CD4-positive, alpha-beta T cell treated with Interleukin-2 at 100 ng/mL for 4 hours (primary cell): ENCODE data around the gene TMEM129.

Experiments used
- DNase-seq: peaks from one replicate; pipeline ENCODE4 v3.0.0-alpha.2; 2020; ENCODE audit warnings: low spot score

TMEM129 gene, protein sequence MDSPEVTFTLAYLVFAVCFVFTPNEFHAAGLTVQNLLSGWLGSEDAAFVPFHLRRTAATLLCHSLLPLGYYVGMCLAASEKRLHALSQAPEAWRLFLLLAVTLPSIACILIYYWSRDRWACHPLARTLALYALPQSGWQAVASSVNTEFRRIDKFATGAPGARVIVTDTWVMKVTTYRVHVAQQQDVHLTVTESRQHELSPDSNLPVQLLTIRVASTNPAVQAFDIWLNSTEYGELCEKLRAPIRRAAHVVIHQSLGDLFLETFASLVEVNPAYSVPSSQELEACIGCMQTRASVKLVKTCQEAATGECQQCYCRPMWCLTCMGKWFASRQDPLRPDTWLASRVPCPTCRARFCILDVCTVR

DNA sequence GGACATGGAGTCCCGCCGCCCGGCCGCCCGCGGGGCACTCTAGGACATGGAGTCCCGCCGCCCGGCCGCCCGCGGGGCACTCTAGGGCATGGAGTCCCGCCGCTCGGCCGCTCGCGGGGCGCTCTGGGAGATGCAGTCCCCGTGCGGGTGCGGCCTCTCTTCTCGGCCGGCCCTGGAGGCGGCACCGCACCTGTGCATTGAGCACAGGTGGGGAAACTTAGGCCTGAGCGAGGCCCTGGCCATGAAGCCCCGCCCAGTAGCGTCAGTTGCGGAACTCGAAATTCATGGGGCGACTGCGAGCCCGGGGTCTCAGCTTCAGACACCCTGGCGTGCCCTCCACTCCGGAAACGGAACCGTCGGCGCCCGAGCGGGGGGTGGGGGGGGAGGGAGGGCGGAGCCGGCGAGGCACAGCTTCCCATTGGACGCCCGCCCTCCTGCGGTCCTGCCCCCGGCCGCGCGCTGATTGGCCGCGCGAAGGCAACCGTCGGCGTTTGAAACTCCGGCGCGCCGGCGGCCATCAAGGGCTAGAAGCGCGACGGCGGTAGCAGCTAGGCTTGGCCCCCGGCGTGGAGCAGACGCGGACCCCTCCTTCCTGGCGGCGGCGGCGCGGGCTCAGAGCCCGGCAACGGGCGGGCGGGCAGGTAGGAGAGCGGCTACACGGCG lies at the start of gene TMEM129, which contains the start of gene TACC3:
TMEM129 (minus strand) TSS at position 321 of the 663 bp plus-strand sequence. CDS start 486 bp downstream, outside the sequence.
TACC3 (plus strand) TSS at position 519 of the 663 bp plus-strand sequence. CDS start 1,901 bp downstream, outside the sequence.
- peak; percentile 97 for DNase-seq

DNA sequence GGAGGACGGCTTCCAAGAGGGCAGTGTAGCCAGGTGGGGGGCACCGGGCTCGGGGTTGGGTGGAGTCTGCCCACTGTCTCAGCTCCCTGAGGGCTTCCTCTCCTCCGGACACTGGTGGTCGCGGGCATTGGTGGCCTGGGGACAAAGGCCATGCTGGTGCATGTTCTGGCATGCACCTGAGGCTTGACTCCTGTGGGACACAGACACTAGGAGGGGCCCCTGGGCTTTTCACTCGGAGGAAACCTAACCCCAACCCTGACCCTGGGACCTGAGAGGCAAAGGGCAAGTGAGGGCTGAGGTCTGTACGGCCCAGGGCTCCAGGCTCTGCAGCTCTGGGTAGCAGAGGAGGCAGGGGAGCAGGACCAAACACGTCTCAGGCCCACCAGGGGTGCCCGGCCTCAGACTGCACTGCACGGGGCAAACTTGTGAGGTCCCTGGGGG lies 49.7 kb upstream of the TMEM129 start:
- DNase-seq: no peak

DNA sequence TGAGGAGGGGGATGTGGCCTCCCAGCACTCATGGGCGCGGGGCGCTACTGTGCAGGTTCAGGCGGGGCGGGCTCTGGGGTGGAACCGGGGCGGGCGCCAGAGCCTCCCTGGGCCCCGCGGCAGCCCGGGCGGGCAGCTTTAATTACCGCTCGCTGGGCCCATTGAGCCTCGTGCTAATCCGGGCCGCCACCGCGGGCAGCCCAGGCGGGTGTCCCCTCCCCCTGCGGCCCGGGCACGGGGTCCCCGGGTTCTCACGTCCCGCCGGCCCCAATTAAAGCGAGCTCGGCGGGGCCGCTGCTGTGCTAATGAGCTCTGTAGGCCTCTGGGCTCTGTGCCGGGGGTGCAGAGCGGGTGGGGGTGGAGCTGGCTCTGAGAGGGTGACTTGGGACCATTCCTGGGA lies 49.1 kb upstream of the TMEM129 start:
- DNase-seq: no peak

DNA sequence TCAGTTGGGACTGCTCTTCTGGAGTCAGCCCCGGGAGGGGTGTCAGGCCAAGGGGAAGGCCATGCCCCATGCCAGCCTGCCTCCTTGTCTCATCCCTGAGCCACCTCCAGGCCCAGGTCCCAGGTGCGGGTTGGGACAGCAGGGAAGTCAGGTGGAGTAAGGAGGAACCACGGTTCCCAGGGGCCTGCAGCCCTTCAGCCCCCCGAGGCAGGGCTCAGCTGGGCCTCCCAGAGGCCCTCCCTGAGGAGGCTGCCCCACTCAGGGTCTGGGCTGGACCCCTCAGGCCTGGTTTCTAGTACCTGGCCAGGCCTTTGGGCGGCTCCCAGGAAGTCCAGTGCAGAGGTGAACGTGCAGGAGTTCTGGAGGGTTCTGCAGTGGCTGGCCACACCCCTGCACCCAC lies 48.6 kb upstream of the TMEM129 start:
- DNase-seq: no peak

DNA sequence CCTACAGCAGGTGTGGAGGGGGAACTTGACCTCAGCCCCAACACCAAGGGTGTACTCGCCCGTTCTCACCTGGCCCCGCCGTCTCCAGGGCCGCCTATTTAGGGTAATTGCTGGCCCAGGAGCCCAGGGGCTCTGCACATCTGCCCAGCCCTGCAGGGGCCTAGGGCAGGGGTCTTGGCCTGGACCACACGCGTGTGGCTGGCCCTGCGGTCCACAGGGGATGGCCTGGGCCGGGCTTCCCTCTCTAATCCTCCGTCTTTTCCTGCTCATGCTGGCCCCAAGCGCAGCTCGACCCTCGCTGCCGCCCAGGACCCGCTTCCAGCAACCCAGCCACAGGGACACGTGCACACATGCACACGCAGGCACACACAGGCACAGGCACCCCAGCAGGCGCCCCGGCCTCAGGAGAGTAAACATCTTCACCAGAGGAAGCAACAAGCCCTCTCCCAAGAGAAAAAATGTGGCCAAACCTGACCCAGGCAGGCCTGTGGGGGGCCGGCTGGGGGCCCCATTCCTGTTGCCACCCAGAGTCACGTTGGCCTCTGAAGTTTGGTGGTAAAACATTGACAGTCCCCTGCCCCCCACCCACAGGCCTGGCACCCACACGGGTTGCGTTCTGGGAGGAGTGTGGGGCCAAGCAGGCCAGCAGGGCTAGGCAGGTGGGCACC lies 47.4 kb upstream of the TMEM129 start:
- no peak for DNase-seq

DNA sequence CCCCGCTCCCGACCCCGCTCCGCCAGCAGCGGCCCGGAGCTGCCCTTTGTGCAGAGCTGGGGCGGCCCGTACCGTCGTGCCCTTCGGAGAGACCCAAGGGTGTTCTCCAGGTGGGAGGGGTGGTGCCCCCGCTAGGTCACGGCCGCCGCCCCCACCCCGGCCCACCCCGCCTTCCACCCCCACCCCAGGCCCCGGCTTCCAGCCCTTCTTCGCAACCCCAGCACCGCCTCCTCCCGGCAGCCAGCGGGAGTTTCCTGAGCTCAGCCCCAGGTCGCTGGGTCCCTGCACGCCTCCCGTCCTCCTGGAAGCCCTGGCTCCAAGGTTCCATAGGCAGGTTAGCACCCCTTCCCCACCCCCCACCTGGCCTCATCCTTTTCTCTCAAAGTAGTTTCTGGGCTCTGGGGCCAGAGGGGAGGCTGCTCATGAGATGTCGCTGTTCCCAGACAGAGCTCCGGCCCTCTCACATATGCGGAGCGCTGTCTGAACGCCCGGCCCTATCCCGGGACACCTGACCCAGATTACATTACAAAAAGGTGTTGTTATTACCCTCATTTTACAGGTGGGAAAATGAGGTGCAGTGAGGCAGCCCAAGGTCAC lies 46.7 kb upstream of the TMEM129 start:
- DNase-seq: no peak

DNA sequence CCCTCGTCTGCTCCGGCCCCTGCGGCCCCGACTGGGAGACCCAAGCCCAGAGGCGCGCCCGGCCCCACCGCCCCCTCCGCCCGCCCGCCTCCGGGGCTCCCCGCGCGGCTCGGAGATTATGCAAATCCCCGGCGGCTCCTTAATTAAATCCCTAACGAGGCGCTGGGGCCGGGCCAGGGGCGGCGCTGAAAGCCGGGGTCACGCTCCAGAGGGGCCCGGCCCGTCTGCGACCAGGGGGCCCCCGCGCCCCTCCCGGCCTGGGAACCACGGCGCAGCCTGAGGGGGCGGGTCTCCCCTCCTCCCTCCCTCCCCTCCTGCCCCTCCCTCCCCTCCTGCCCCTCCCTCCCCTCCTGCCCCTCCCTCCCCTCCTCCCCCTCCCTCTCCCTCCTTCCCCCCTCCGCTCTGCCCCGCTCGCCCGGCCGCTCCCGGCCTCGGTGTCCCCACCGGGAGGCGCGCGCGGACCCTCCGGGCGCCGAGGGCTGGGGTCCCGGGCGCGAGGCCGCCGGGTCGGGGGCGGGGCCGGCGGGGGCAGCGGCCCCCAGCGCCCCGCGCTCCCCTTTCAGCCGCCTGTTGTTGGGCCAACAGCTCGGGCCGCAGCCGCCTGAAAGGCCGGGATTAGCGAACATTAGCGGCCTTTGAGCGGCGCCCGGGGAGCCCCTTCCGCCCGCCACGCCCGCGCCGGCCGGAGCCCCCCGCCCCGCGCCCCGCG lies 46.1 kb upstream of the TMEM129 start:
- no peak for DNase-seq

DNA sequence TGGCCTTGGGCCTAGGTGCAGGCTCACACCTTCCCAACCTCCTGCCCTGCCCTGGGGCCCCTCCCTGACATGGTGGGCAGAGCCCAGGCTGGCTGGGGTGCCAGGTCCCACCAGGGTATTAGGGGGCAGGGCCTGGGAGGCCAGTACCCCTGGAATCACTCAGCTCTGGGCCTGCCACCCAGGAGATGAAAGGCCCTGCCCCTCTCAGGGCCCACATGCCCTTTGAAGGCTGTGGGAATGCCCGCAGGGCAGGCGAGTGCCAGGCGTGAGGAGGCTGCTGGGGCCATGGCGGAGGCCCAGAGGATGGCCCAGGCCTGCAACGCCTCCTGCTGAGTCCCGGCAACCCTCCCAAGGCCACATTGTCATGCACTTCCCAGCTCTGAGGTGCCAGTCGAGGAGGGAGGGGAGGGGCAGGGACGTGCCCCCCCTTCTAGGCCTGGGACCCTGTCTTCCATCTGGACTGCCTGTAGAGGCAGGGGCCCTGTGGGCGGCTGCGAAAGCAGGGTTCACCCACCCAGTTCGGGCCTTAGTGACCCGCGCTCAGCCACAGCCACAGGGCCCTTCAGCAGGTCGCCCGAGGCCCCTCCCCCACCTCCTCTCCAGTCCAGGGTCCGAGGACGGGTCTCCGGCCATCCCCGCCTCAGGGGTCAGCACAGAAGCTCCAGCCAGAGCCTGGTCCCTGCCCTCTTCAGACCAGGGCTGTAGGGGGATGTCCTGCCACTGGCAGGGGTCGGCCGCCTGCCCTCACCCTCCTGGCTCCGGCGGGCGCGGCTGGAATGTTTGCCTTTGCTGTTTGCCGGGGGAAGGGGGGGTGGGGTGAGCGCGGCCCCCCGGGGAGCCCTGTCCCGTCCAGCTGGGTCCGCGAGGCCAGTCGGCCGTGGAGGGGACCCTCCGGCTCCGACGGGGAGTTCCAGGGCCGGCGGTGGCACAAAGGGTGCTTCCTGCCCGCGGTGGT lies 45.3 kb upstream of the TMEM129 start:
- no peak for DNase-seq

DNA sequence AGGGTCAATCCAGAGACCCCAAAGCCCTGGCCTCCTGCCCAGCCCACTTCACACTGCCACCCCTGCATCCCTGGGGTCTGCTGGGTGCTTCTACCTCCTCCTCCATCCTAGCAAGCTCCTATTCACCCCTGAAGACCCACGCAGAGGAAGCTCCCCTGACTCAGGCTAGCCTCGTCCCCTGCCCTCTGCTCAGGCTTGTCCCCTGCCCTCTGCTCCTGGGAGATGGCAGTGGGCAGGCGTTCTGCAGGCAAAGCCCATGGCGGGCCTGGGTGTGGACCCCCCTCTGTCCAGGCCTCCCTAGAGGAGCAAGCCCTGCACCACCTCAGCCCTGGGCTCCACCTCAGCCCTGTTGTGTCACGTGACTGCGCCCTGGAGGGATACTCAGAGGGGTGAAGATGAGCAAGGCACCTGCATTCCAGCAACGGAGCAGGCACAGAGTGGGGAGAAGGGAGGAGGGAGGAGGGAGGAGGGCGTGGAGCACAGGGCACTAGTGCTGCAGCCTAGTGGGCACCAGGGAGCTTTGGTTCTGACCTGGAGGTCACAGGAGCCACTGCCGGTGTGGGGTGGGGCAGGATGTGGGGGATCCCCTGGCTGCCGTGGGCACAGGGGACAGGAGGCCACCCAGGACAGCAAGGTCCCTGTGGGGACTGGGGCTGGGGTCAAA lies 44.4 kb upstream of the TMEM129 start:
- DNase-seq: no peak

DNA sequence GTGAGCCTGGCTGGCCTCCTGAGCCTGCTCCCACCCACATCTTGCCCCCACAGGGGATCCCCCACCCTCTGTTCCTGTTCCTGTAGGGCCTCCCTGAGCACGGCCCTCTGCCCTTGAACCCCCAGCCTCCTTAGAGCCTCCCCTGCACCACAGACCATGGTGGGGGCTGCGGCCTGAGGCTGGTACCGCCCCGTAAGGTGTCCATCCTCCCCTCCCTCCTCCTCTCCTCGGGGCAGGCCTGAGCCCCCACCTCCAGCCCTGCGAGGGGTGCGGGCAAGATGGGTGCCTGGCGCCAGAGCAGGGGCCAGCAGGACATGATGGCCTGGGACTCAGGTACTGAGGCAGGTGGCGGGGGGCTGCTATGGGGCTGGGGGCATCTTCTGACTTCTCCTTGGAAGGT lies 43.5 kb upstream of the TMEM129 start:
- no peak for DNase-seq

DNA sequence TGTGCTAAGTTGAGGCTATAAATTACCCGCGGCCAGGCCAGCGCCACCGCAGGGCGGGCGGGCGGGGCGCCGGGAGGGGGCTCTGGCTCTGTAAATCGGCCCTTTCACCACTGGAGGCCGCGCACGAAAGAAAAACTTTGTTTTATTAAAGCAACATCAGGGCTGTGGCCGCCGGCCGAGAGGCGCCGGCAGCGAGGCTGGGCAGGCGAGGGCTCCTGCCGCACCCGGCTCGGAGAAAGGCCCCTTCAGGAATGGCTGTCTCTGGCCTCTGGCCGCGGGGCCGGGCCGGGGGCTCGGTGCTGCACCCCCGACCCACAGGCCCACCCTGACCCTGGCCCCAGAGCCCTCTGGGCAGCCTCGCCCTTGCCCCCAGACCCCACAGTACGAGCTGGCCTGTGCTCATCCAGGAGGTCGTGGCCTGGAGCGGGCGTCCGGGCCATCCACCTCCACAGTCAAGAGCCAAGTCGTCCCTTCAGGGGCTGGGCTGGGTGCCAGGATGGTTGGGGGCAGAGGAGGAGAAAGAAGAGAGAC lies 42.5 kb upstream of the TMEM129 start:
- DNase-seq: no peak

DNA sequence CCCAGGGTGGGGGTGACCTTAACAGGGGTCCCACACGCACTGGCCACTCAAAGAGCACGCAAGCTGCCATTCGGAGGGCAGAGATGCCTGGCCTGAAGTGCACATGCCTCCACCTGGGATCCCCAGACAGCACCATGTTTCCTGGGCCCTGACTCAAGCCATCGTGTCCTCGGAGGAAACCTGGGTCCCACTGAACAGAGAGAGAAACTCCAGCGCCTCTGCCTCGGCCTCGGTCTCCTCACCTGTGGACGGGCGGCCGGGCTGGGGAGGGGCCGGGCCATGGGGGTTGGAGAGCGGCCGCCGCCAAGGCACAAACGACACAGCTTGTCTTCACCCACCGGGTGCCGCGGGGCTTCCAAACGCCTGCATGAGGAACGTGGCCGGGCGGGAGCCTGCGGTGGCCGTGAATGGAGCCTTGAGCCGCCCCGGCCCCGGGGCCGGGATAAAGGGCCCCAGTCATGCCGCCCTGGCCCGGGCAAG lies 42.0 kb upstream of the TMEM129 start:
- no peak for DNase-seq

DNA sequence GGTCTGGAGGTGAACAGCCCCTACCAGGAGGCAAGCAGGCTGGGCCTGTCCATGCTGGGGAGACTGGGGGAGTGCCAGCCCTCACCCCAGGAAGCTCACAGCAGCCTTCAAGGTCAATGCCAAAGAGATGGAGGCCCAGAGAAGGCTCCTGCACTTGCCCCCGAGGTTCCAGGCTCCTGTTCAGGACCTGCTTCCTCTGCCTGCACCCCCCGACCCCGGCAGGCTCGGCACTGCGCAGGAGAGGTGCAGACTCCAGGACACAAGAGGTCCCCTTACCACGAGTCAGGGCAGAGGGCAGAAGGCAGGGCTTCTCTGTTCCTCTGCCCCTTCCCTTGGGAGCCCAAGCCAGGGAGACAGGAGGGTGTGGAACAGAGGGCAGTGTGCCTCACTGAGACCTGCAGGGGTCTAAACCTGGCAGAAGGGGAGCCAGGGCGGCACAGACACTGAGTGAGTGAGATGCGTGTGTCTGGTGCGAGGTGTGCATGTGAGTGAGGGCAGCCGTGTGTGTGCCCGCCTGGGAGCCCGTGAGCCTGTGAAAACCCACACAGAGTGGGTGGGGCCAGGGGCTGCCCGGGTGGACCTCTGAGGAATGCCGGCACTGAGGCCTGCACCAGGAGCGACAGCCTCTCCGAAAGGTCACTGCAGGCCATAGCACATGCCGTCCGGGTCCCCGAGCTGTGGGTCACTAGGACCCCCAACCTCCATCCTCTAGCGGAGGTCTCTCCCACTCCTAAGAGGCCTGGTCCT lies 41.3 kb upstream of the TMEM129 start:
- no peak for DNase-seq

DNA sequence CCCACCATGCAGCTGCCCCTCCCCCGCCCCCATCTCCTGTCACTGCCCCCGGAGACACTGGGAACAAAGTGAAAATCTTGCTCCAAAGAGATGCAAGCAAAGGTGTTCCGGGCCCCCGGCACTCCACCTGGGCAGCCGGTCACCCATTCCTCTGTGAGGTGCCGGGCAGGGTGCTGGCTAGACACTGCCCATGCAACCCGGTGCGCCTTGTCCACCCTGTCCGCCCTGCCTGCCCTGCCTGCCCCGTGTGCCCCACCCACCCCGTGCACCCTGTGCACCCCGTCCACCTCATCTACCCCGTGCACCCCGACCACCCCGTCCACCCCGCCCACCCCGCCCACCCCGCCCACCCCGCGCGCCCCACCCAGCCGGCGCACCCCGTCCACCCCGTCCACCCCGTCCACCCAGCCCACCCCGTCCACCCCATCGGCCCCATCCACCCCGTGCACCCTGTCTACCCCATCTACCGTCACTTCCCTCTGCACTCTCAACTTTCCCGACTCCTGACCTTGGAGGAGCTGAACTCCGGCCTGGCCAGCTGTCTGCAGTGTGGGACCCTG lies 40.1 kb upstream of the TMEM129 start:
- no peak for DNase-seq

DNA sequence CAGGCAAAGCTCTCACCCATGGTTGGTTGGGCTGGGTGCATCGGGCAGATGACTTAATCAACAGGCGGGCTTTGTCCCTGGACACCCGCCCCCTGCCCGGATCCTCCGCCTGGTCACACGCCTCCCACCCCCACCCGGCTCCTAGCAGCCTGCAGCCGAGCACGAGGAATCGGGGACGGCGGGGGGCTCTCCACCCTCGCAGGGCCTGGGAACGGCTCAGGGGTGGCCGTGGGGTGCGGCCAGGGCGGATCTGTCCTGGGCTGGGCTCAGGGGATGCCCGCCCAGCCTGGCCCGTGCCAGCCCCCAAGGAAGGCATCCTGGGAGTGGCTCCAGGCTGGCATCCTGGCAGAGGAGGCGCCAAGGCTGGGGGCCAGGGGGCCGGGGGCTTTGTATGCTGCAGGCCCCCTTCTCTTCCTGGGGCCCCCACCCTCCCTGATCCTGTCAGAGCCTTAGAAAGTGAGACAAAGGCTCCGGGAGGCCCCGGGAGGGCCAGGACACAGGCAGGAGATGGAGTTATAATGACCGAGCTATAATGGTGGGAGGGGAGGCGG lies 39.5 kb upstream of the TMEM129 start:
- DNase-seq: no peak

DNA sequence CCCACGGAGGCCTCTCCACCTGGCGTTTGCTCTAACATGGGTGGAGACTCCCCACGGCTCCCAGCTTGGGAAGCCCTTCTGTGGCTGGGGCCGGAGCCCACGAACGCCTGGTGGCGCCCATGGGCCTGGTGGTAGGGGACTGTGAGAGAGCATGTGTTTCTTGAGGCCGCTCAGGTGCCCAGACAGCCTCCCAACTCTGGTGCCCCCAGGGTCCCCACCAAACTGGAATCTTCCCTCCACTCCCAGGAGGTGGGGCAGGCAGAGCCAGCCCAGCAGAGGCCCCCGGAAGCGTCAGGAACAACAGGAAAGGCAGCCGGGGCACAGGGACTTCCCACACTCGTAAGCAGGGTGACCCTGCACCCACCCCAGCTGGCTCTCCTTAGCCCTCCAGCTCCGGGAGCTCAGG lies 38.7 kb upstream of the TMEM129 start:
- no peak for DNase-seq

DNA sequence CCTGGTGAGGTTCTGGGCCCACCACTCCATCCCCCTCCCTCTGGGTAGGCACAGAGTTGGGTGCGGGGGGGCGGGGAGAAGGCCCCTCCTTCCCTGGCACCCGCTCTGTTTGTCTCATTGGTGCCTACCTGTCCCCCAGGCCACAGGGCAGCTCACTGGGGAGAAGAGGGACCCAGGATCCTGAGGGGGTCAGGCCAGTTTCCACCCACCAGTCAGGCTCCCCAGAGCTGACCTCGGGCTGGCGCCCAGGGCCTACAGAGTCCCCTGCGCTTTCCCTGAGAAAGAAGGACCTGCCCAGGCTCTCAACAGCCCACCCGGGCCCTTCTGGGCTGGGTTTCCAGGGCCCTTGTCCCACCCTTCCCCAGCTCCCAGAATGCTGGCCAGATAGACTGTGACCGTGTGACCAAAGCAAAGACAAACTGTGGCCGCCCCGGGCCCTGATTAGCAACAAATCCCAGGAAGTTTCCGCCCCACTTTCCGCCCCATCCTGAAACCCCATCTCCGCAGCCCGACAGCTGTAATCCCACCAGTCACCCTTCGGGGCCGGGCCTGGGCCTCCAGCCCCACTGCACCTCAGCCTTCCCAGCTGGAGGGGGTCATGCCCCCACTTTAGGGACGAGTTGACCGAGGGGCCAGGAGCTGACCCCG lies 38.2 kb upstream of the TMEM129 start:
- DNase-seq: no peak
